ENCODE data around the gene LAMA2. TPM values are rescaled to one million over a fixed set of nuclear protein-coding genes. Genes with fewer than 3 reads are reported as not detected.

LAMA2 gene
- total RNA-seq, 4 donors from 2014 or later, result 203 to 339 (median 275) TPM

- H3K36me3 ChIP-seq, result no peaks in the 10 kb centered on the region
- no peaks in the 10 kb centered on the region for H3K9me3 ChIP-seq
- no peaks in the 10 kb centered on the region for H3K27me3 ChIP-seq
- no peak overlapping the region for H3K4me3 ChIP-seq
- 94 to 96% methylated on average over 9 of the region's 9 CpGs for WGBS, 2 donors
- H3K4me1 ChIP-seq, result peaks cover 0 to 15% (median 0%) of the 10 kb centered on the region in 4 donors
- no peak for DNase-seq (ENCODE audit: low spot score in 2 of 2)
- no peak overlapping the region for H3K27ac ChIP-seq
- TF ChIP-seq EP300 (IDR thresholded peaks at IDR 0.05) (no peak), CTCF (IDR thresholded peaks at IDR 0.05) (no peak), POLR2A (IDR thresholded peaks at IDR 0.05) (no peak)
Observed at GRCh38 chr6:129233458-129234134, 350.7 kb downstream of the LAMA2 start.

DNA sequence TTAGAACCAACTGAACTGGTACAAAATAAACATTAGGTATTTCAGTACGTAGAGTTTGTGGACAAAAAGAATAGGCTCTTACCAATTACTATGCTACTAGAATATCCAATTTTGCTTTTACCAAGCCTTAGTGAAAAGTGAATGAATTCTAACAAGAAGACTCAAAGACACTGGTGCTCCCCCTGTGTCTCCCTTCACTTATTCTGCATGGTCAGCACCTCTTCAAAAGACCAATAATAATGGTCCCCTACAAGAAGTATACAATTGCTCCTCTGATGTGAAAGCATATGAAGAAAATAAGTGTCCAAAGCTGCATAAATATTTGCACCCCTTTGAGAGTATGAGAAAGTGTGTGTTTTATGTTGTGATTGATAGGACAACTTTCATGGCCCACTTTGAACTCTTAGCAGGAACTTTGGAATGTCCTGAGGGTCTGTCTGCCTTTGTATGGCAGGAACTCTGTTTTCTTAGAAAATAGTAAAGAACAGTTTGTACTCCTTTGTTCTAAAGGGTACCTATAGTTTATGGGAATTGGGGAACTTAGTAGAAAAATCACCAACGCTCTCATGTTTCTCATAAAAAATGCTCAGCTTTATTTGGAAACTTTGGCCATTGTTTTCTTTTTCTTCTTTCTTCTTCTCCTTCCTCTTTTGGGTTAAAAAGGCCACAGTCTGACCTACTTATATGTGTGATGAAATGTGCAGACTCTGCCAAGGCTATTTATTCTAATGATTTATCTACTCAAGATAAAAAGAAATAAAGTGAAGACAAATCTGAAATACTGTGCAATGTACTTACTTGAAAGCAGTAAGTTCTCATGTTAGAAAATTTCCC, 352.4 kb downstream of the LAMA2 start:
- Histone ChIP-seq H3K36me3 (peaks cover 0 to 1% (median 0%) of the 10 kb centered on the region in 3 donors), H3K27me3 (no peaks in the 10 kb centered on the region), H3K4me1 (peaks cover 0 to 15% (median 0%) of the 10 kb centered on the region in 4 donors), H3K27ac (peak overlapping the region in 2 of 4 donors; percentile 22 to 36), H3K4me3 (no peak overlapping the region), H3K9me3 (no peaks in the 10 kb centered on the region)
- 40 to 51% methylated on average over 2 of the region's 2 CpGs for WGBS, 2 donors
- DNase-seq (ENCODE audit: low spot score in 2 of 2), result no peak
- TF ChIP-seq CTCF (IDR thresholded peaks at IDR 0.05), result no peak
- TF ChIP-seq EP300 (IDR thresholded peaks at IDR 0.05), result no peak
- TF ChIP-seq POLR2A (IDR thresholded peaks at IDR 0.05), result no peak

DNA sequence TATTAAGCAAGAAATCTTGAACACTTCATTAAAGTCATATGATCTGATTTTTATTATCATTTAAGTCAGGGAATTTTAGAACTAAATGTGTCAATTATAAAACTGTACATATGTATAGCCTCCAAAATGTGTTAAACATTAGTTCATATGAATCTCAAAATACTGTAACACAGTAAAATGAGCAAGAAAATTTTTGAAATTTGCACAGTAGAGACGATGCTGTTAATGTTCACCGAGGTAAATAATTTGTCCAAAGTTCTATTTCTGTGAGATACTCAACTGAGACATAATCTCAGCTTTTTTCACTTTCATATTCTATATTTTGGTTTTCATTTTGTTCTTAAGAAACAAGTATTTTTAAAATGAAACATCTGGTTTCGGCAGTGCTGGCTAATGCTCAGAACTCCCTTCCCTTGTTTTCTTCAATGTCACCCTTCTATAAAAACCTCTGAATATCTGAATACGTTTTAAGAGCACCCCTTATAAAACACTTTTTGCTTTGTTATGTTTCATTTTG, 353.1 kb downstream of the LAMA2 start:
- H3K27me3 ChIP-seq, result no peaks in the 10 kb centered on the region
- no peak for DNase-seq (ENCODE audit: low spot score in 2 of 2)
- peak overlapping the region in 1 of 4 donors; percentile 22 for H3K27ac ChIP-seq
- H3K4me3 ChIP-seq, result no peak overlapping the region
- TF ChIP-seq POLR2A (IDR thresholded peaks at IDR 0.05), result no peak
- TF ChIP-seq CTCF (IDR thresholded peaks at IDR 0.05), result no peak
- H3K36me3 ChIP-seq, result peaks cover 0 to 5% (median 0%) of the 10 kb centered on the region in 3 donors
- H3K4me1 ChIP-seq, result peaks cover 0 to 15% (median 0%) of the 10 kb centered on the region in 4 donors
- WGBS, 2 donors, result 50 to 55% methylated on average over 4 of the region's 4 CpGs
- no peaks in the 10 kb centered on the region for H3K9me3 ChIP-seq

- H3K4me3 ChIP-seq, result no peak overlapping the region
- no peak for TF ChIP-seq POLR2A (IDR thresholded peaks at IDR 0.05)
- no peak for TF ChIP-seq CTCF (IDR thresholded peaks at IDR 0.05)
- no peak for TF ChIP-seq EP300 (IDR thresholded peaks at IDR 0.05)
- WGBS, 2 donors, result 58 to 67% methylated on average over 1 of the region's 1 CpG
- no peaks in the 10 kb centered on the region for H3K27me3 ChIP-seq
- H3K4me1 ChIP-seq, result peaks cover 0 to 15% (median 0%) of the 10 kb centered on the region in 4 donors
- no peak for DNase-seq (ENCODE audit: low spot score in 2 of 2)
- H3K9me3 ChIP-seq, result no peaks in the 10 kb centered on the region
- peaks cover 0 to 5% (median 0%) of the 10 kb centered on the region in 3 donors for H3K36me3 ChIP-seq
- no peak overlapping the region for H3K27ac ChIP-seq
Observed at GRCh38 chr6:129238991-129239390, 356.1 kb downstream of the LAMA2 start.
